Spleen (tissue), 11 donors: ENCODE measurements around the gene SLC35F3. TPM values are rescaled to one million over a fixed set of nuclear protein-coding genes. Genes with fewer than 3 reads are reported as not detected.

Experiments used
- DNase-seq: peaks from one replicate; pipeline ENCODE4 v3.0.0-alpha.2; 2020
- H3K27ac ChIP-seq, 8 donors: fragments of 200-600 bp; sonication (generic) in 7 of 8; 1 replicate in 4 of 8; 2 replicates in 4 of 8; pipeline versions ENCODE4 v1.5.0 to v1.8.0; 2016 to 2021; ENCODE audit warnings: inconsistent platforms in 4 of 8, mild to moderate bottlenecking in 4 of 8, moderate library complexity in 1 of 8
- H3K27me3 ChIP-seq, 7 donors: fragments of 200-600 bp; sonication (generic) in 6 of 7; replicated peaks in 1 of 7; 1 replicate in 4 of 7; 2 replicates in 3 of 7; pipeline versions ENCODE4 v1.5.0 to v1.8.0; 2016 to 2021; ENCODE audit warnings: inconsistent platforms in 3 of 7, mild to moderate bottlenecking in 1 of 7
- H3K36me3 ChIP-seq, 6 donors: fragments of 200-600 bp; sonication (generic) in 5 of 6; 1 replicate in 4 of 6; 2 replicates in 2 of 6; pipeline versions ENCODE4 v1.5.0 to v1.8.0; 2016 to 2021; ENCODE audit warnings: inconsistent platforms in 2 of 6
- H3K4me1 ChIP-seq, 6 donors: fragments of 200-600 bp; sonication (generic) in 5 of 6; 1 replicate in 3 of 6; 2 replicates in 3 of 6; pipeline versions ENCODE4 v1.5.0 to v1.8.0; 2016 to 2021; ENCODE audit warnings: inconsistent platforms in 3 of 6
- H3K4me3 ChIP-seq, 8 donors: fragments of 200-600 bp; sonication (generic) in 7 of 8; 1 replicate in 4 of 8; 2 replicates in 4 of 8; pipeline versions ENCODE4 v1.5.0 to v1.8.0; 2016 to 2021; ENCODE audit warnings: inconsistent platforms in 4 of 8, mild to moderate bottlenecking in 4 of 8, moderate library complexity in 2 of 8
- H3K9me3 ChIP-seq, 8 donors: fragments of 200-600 bp; sonication (generic) in 7 of 8; 1 replicate in 4 of 8; 2 replicates in 4 of 8; pipeline versions ENCODE4 v1.5.0 to v1.8.0; 2016 to 2021; ENCODE audit warnings: inconsistent platforms in 4 of 8
- POLR2A ChIP-seq, 3 donors: fragments of 450-650 bp; IDR thresholded peaks; one replicate each; pipeline ENCODE4 v1.5.1; 2017; ENCODE audit warnings: antibody characterized with exemption in 3 of 3, mild to moderate bottlenecking in 1 of 3
- POLR2AphosphoS5 ChIP-seq, 3 donors: sonication (generic); formaldehyde crosslinking; IDR thresholded peaks; one replicate each; pipeline ENCODE4 v1.5.1; 2017; ENCODE audit warnings: antibody characterized with exemption in 3 of 3
- WGBS, 5 donors: extraction: QIAGEN DNeasy Blood & Tissue Kit in 3 of 5; methylation state at CpG; one replicate each; pipeline versions ENCODE4 v1.1.5 to v1.1.7; 2013 to 2018; 5-methylcytosine and 5-hydroxymethylcytosine counted together
- intact Hi-C: fragments of 100-400 bp; cut with DNase I; formaldehyde crosslinking; loops from one replicate; pipeline ENCODE4 v1.15.0; 2023; ENCODE audit warnings: low total_unique reads
- polyA plus RNA-seq, 3 donors: library from polyadenylated mRNA; stranded (reverse); fragments of 200-250 nt; gene quantifications; one replicate each; pipeline ENCODE4 v1.2.1, GENCODE V29; 2013
- total RNA-seq, 7 donors: library from RNA; depleted of rRNA in 3 of 7; stranded (reverse); fragments of >200 nt in 3 of 7; fragmentation: NEBNext Ultra II Directional in 4 of 7; extraction: Animal tissue kit (Norgen Biotek cat#: 25700) in 4 of 7; gene quantifications; one replicate each; pipeline versions ENCODE4 v1.1.0 to v1.2.1, GENCODE V29; 2016 to 2021
- TF ChIP-seq, protein P1 (sequence below), 11 experiments: fragments of 200-600 bp in 7 of 11; fragments of 450-650 bp in 4 of 11; sonication (generic) in 4 of 11; IDR thresholded peaks in 8 of 11; conservative IDR thresholded peaks in 3 of 11; 1 replicate in 7 of 11; 2 replicates in 4 of 11; pipeline versions ENCODE4 v1.4.0 to v1.8.0; 2016 to 2021; ENCODE audit warnings: antibody characterized with exemption in 11 of 11, inconsistent platforms in 4 of 11, mild to moderate bottlenecking in 1 of 11
- donor health status: healthy with polysubstance abuse.
- donor health status: DM: no; HTN: no; CAD: no; lungs with moderate emphysema.
- donor health status: DM: no; HTN: no; CAD: no.
- donor health status: Bipolar disorder and iron deficiency.
- donor health status: healthy.
- donor health status: DM: no; HTN: no; CAD: no.
- donor health status: DM: yes; HTN: yes; CAD: no.

Gene SLC35F3
- total and polyA plus RNA-seq, 10 donors: 0.03 to 0.44 (median 0.11) TPM; not detected in 5

DNA sequence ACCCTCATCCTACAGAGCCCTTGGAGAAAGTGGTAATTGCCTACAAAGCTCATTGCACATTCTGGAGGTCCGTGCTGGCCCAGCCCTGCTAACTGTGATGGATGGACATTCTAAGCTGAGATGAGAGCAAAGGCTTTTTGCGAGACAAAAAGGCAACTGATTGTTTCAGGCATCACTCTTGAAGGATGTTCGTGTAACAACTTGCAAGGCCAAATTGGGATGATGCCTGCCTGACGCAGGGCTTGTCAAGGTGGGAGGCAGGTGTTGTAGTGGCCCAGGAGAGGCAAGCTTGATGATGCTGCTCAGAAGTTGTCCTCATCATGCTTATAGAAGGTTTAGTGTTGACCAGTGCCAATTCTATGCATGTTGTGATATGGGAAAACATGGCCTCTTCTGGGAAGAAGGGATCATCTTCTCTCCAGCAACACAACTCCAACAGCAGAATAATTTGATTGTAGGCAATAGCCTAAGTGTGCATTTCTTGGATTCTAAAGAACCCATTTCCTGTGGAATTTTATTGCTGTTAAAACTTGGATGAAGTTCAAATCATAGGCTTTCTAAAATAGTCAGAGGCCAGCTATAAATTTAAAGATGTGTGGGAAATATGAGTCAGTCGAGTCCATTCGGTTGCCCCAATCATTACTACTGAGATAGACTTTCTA is 366.2 kb downstream of the SLC35F3 start:
- Histone ChIP-seq H3K27ac (no peak overlapping the region), H3K27me3 (no peaks in the 10 kb centered on the region), H3K36me3 (no peaks in the 10 kb centered on the region), H3K4me3 (no peak overlapping the region), H3K4me1 (no peaks in the 10 kb centered on the region), H3K9me3 (no peaks in the 10 kb centered on the region)
- intact Hi-C loops: no loop called here
- WGBS, 5 donors: 61 to 86% (median 73%) methylated on average over 6 of the region's 6 CpGs
- TF ChIP-seq POLR2A (IDR thresholded peaks at IDR 0.05) (no peak), POLR2AphosphoS5 (IDR thresholded peaks at IDR 0.05) (no peak)
- TF ChIP-seq, protein P1, sequence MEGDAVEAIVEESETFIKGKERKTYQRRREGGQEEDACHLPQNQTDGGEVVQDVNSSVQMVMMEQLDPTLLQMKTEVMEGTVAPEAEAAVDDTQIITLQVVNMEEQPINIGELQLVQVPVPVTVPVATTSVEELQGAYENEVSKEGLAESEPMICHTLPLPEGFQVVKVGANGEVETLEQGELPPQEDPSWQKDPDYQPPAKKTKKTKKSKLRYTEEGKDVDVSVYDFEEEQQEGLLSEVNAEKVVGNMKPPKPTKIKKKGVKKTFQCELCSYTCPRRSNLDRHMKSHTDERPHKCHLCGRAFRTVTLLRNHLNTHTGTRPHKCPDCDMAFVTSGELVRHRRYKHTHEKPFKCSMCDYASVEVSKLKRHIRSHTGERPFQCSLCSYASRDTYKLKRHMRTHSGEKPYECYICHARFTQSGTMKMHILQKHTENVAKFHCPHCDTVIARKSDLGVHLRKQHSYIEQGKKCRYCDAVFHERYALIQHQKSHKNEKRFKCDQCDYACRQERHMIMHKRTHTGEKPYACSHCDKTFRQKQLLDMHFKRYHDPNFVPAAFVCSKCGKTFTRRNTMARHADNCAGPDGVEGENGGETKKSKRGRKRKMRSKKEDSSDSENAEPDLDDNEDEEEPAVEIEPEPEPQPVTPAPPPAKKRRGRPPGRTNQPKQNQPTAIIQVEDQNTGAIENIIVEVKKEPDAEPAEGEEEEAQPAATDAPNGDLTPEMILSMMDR (IDR thresholded peaks at IDR 0.05 in 8 of 11, conservative IDR thresholded peaks at IDR 0.05 in 3 of 11): no peak
- DNase-seq: no peak

- Histone ChIP-seq H3K27ac (no peak overlapping the region), H3K9me3 (no peaks in the 10 kb centered on the region), H3K27me3 (no peaks in the 10 kb centered on the region), H3K4me3 (no peak overlapping the region), H3K4me1 (no peaks in the 10 kb centered on the region), H3K36me3 (no peaks in the 10 kb centered on the region)
- WGBS, 5 donors: 43 to 70% (median 54%) methylated on average over 4 of the region's 4 CpGs
- TF ChIP-seq POLR2AphosphoS5 (IDR thresholded peaks at IDR 0.05): no peak
- TF ChIP-seq, protein P1 (IDR thresholded peaks at IDR 0.05 in 8 of 11, conservative IDR thresholded peaks at IDR 0.05 in 3 of 11): no peak
- no peak for TF ChIP-seq POLR2A (IDR thresholded peaks at IDR 0.05)
- intact Hi-C loops: no loop called here
- no peak for DNase-seq
These were observed 366.7 kb downstream of the SLC35F3 start for GRCh38 chr1:234271243-234271606.

DNA sequence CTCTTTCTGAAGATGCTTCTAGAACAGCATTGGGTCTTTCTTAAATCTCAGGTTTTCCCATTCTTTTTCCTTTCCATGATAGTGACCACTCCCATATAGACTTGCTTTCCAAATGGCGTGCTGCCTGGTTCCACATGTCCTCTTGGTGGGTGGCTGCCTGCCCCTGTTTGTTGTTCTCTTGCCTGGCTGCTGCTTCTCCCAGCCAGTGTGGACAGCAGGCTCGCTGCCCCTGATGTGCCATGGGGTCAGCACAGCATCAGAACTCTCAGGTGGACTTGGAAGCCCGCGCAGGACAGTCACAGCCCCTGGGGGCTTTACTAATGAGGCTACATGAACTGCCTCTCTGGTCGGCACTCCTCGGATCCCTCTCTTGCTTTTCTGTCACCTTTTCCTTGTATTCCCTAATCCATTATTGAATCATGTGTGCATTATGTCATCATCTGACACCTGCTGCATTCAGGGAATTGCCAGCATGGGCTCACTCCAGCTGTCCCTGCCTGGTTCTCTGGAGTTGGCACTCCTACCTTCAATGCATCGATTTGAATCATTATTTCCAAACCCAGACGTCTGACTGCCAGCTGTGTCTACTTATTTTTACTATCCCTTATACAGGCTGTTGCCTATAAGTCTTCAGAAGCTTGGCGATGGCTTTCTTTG is 368.3 kb downstream of the SLC35F3 start:
- intact Hi-C loops: no loop called here
- Histone ChIP-seq H3K36me3 (no peaks in the 10 kb centered on the region), H3K4me1 (no peaks in the 10 kb centered on the region), H3K27ac (no peak overlapping the region), H3K27me3 (no peaks in the 10 kb centered on the region), H3K9me3 (no peaks in the 10 kb centered on the region), H3K4me3 (no peak overlapping the region)
- 81 to 90% (median 85%) methylated on average over 9 of the region's 9 CpGs for WGBS, 5 donors
- TF ChIP-seq POLR2A (IDR thresholded peaks at IDR 0.05) (no peak), POLR2AphosphoS5 (IDR thresholded peaks at IDR 0.05) (no peak)
- TF ChIP-seq, protein P1 (IDR thresholded peaks at IDR 0.05 in 8 of 11, conservative IDR thresholded peaks at IDR 0.05 in 3 of 11): no peak
- DNase-seq: no peak

GRCh38 chr1:234273981-234274380 is 369.5 kb downstream of the SLC35F3 start:
- TF ChIP-seq, protein P1 (IDR thresholded peaks at IDR 0.05 in 8 of 11, conservative IDR thresholded peaks at IDR 0.05 in 3 of 11): no peak
- no peaks in the 10 kb centered on the region for H3K9me3 ChIP-seq
- no peak overlapping the region for H3K4me3 ChIP-seq
- intact Hi-C loops: no loop called here
- no peaks in the 10 kb centered on the region for H3K27me3 ChIP-seq
- H3K36me3 ChIP-seq: no peaks in the 10 kb centered on the region
- DNase-seq: no peak
- 85 to 94% (median 86%) methylated on average over 6 of the region's 6 CpGs for WGBS, 5 donors
- H3K27ac ChIP-seq: no peak overlapping the region
- H3K4me1 ChIP-seq: no peaks in the 10 kb centered on the region
